NB4 (cell line): Measurements from ENCODE around the gene IL17B.

Experiments used
- CTCF ChIP-seq: IDR thresholded peaks from one replicate; pipeline ENCODE4 v1.5.1; 2012; ENCODE audit warnings: low read depth, low read length
- MAX ChIP-seq: IDR thresholded peaks from 2 replicates; pipeline ENCODE4 v1.6.1; 2011; ENCODE audit warnings: low read depth, low read length
- MYC ChIP-seq: IDR thresholded peaks from 2 replicates; pipeline ENCODE4 v1.6.1; 2011; ENCODE audit warnings: low read depth, low read length
- POLR2A ChIP-seq: IDR thresholded peaks from 2 replicates; pipeline ENCODE4 v1.6.1; 2011; ENCODE audit warnings: mild to moderate bottlenecking; ENCODE audit not compliant: insufficient read length; ENCODE audit errors: extremely low read depth

GRCh38 chr5:149374801-149375200 lies 4.3 kb downstream of the IL17B start:
- TF ChIP-seq POLR2A (no peak), MAX (no peak), CTCF (no peak), MYC (no peak)
